HG02973 (cell line): Measurements from ENCODE around the gene GALNT2.

Experiments used
- ATAC-seq: cut with Tn5 transposase; IDR thresholded peaks from one replicate; pipeline ENCODE4 v1.9.1; 2021; ENCODE audit warnings: moderate library complexity; ENCODE audit not compliant: unreplicated experiment

The GALNT2 gene

GRCh38 chr1:230156536-230156935, 89.5 kb downstream of the GALNT2 start:
- no peak for ATAC-seq

- ATAC-seq, result no peak
Measured at GRCh38 chr1:230157420-230158390, 90.7 kb downstream of the GALNT2 start.

- ATAC-seq, result no peak
Measured at GRCh38 chr1:230158415-230159291, 91.6 kb downstream of the GALNT2 start.

- ATAC-seq, result no peak
Measured at GRCh38 chr1:230159580-230159979, 92.5 kb downstream of the GALNT2 start.

GRCh38 chr1:230160957-230161771, 94.1 kb downstream of the GALNT2 start:
- ATAC-seq, result no peak

- ATAC-seq, result no peak
Measured at GRCh38 chr1:230163205-230163604, 96.2 kb downstream of the GALNT2 start.

- ATAC-seq, result no peak
Measured at GRCh38 chr1:230163719-230164118, 96.7 kb downstream of the GALNT2 start.

- ATAC-seq, result no peak
Measured at GRCh38 chr1:230165536-230165935, 98.5 kb downstream of the GALNT2 start.

- no peak for ATAC-seq
Measured at GRCh38 chr1:230166366-230167132, 99.5 kb downstream of the GALNT2 start.

- peak; percentile 37 for ATAC-seq
Measured at GRCh38 chr1:230167419-230167852, 100.4 kb downstream of the GALNT2 start.

GRCh38 chr1:230169454-230170152, 102.6 kb downstream of the GALNT2 start:
- peak; percentile 38 for ATAC-seq

GRCh38 chr1:230170153-230170547, 103.1 kb downstream of the GALNT2 start:
- peak; percentile 46 for ATAC-seq

GRCh38 chr1:230170622-230171021, 103.6 kb downstream of the GALNT2 start:
- ATAC-seq, result peak; percentile 4

GRCh38 chr1:230171356-230172015, 104.4 kb downstream of the GALNT2 start:
- no peak for ATAC-seq

GRCh38 chr1:230172016-230172537, 105.0 kb downstream of the GALNT2 start:
- no peak for ATAC-seq

GRCh38 chr1:230173187-230173975, 106.3 kb downstream of the GALNT2 start:
- no peak for ATAC-seq

GRCh38 chr1:230174041-230174440, 107.0 kb downstream of the GALNT2 start:
- ATAC-seq, result no peak
